Erythroblast (primary cell): ENCODE results near the gene COX7A2L.

Source experiments
- GATA1 ChIP-seq: IDR thresholded peaks from 2 replicates; pipeline ENCODE4 v1.6.1; 2011; ENCODE audit warnings: low read depth, mild to moderate bottlenecking, control low read depth, low read length, moderate library complexity
- POLR2A ChIP-seq: IDR thresholded peaks from 2 replicates; pipeline ENCODE4 v1.6.1; 2011; ENCODE audit warnings: mild to moderate bottlenecking, low read length

GRCh38 chr2:42336361-42336965, 24.6 kb downstream of the COX7A2L start:
- TF ChIP-seq POLR2A (no peak), GATA1 (no peak)
